ENCODE results near the gene B9D1. TPM values are rescaled to one million over a fixed set of nuclear protein-coding genes. Genes with fewer than 3 reads are reported as not detected.

B9D1 gene
- total RNA-seq, 1 experiment from 2014 or later = 31.9 TPM

GRCh38 chr17:19348081-19348650, 14.4 kb downstream of the B9D1 start:
- no peak overlapping the region for H3K27ac Mint-ChIP-seq
- no peaks in the 10 kb centered on the region for H3K9me3 Mint-ChIP-seq
- DNase-seq (ENCODE audit: low spot score) (no peak), ATAC-seq (no peak)
- CTCF ChIA-PET = interaction anchor here (0.9 kb wide), 1 partner anchor 10 kb away, joined by 6 read pairs; no protein-coding TSS in a partner anchor
- TF ChIP-seq NFATC4 (CRISPR knock-in tag; IDR thresholded peaks at IDR 0.05) (no peak), ZNF317 (CRISPR knock-in tag; IDR thresholded peaks at IDR 0.05; ENCODE audit: borderline replicate concordance, low read depth) (no peak), USF2 (CRISPR knock-in tag; IDR thresholded peaks at IDR 0.05) (no peak), CTCF (IDR thresholded peaks at IDR 0.05) (no peak), MLX (CRISPR knock-in tag; IDR thresholded peaks at IDR 0.05) (no peak), ZNF121 (CRISPR knock-in tag; IDR thresholded peaks at IDR 0.05) (no peak), ZNF219 (CRISPR knock-in tag; IDR thresholded peaks at IDR 0.05; ENCODE audit: borderline replicate concordance) (no peak), FOXJ3 (CRISPR knock-in tag; IDR thresholded peaks at IDR 0.05; ENCODE audit: borderline replicate concordance) (no peak), ZBTB43 (CRISPR knock-in tag; IDR thresholded peaks at IDR 0.05) (no peak), TEAD4 (CRISPR knock-in tag; IDR thresholded peaks at IDR 0.05) (no peak), GABPB1 (CRISPR knock-in tag; IDR thresholded peaks at IDR 0.05) (no peak), SOX15 (CRISPR knock-in tag; IDR thresholded peaks at IDR 0.05) (no peak), E2F5 (CRISPR knock-in tag; IDR thresholded peaks at IDR 0.05) (no peak), ZNF232 (CRISPR knock-in tag; IDR thresholded peaks at IDR 0.05) (no peak), ZNF263 (CRISPR knock-in tag; IDR thresholded peaks at IDR 0.05; ENCODE audit: low read depth) (no peak), CBFB (CRISPR knock-in tag; IDR thresholded peaks at IDR 0.05; ENCODE audit: low read depth) (no peak), CREM (CRISPR knock-in tag; IDR thresholded peaks at IDR 0.05) (no peak), ZNF416 (CRISPR knock-in tag; IDR thresholded peaks at IDR 0.05) (no peak), GRHL2 (CRISPR knock-in tag; IDR thresholded peaks at IDR 0.05; ENCODE audit: insufficient replicate concordance, severe bottlenecking) (no peak), OVOL2 (CRISPR knock-in tag; IDR thresholded peaks at IDR 0.05; ENCODE audit: borderline replicate concordance) (no peak)
- H3K36me3 Mint-ChIP-seq = peaks cover 12% of the 10 kb centered on the region; the same call in 1 of the 2 replicates
- H3K27me3 Mint-ChIP-seq (ENCODE audit: low read depth) = no peaks in the 10 kb centered on the region
- no peaks in the 10 kb centered on the region for H3K4me1 Mint-ChIP-seq
- H3K4me3 Mint-ChIP-seq = no peak overlapping the region
- POLR2A ChIA-PET = no interaction called here

GRCh38 chr17:19347323-19348080, 15.0 kb downstream of the B9D1 start:
- Mint-ChIP-seq H3K27me3 (ENCODE audit: low read depth) (no peaks in the 10 kb centered on the region), H3K9me3 (no peaks in the 10 kb centered on the region), H3K4me1 (no peaks in the 10 kb centered on the region), H3K36me3 (peaks cover 12% of the 10 kb centered on the region; the same call in 1 of the 2 replicates), H3K4me3 (no peak overlapping the region), H3K27ac (no peak overlapping the region)
- DNase-seq (ENCODE audit: low spot score) (peak; percentile 7), ATAC-seq (no peak)
- ChIA-PET CTCF (interaction anchor here (0.9 to 1.4 kb wide), 2 partner anchors 9 to 15 kb away, joined by 3 to 6 read pairs; partner anchors contain the start of gene B9D1), POLR2A (no interaction called here)
- TF ChIP-seq TEAD1 (CRISPR knock-in tag; IDR thresholded peaks at IDR 0.05) = no peak
- no peak for TF ChIP-seq CREB1 (CRISPR knock-in tag; IDR thresholded peaks at IDR 0.05)
- no peak for TF ChIP-seq ZNF263 (CRISPR knock-in tag; IDR thresholded peaks at IDR 0.05; ENCODE audit: low read depth)
- TF ChIP-seq NFYB (CRISPR knock-in tag; conservative IDR thresholded peaks at IDR 0.05; ENCODE audit: low read depth) = no peak
- no peak for TF ChIP-seq GRHL2 (CRISPR knock-in tag; IDR thresholded peaks at IDR 0.05; ENCODE audit: insufficient replicate concordance, severe bottlenecking)
- no peak for TF ChIP-seq ESRRA (CRISPR knock-in tag; IDR thresholded peaks at IDR 0.05; ENCODE audit: borderline replicate concordance)
- TF ChIP-seq ZNF232 (CRISPR knock-in tag; IDR thresholded peaks at IDR 0.05) = no peak
- TF ChIP-seq HMGA2 (CRISPR knock-in tag; IDR thresholded peaks at IDR 0.05) = no peak
- no peak for TF ChIP-seq KAT7 (CRISPR knock-in tag; IDR thresholded peaks at IDR 0.05; ENCODE audit: borderline replicate concordance)
- TF ChIP-seq MXD4 (CRISPR knock-in tag; IDR thresholded peaks at IDR 0.05; ENCODE audit: borderline replicate concordance) = no peak
- no peak for TF ChIP-seq ZNF317 (CRISPR knock-in tag; IDR thresholded peaks at IDR 0.05; ENCODE audit: borderline replicate concordance, low read depth)

Data from WTC11 (cell line).